HEK293 (cell line): ENCODE results near the gene IGF1R.

Source experiments
- CTCF ChIA-PET: fragments of 350-600 bp; formaldehyde crosslinking; extraction: SDS; loops from one replicate; lab custom pipeline; 2021; ENCODE audit warnings: antibody characterized with exemption; lab: Yijun Ruan, JAX
- POLR2A ChIA-PET: fragments of 300-600 bp; formaldehyde crosslinking; extraction: SDS; loops from one replicate; lab custom pipeline; 2020; ENCODE audit warnings: antibody characterized with exemption, inconsistent platforms; lab: Yijun Ruan, JAX
- H3K27ac ChIP-seq: fragments of 200-500 bp; sonication (Bioruptor generic); 2 replicates; pipeline ENCODE4 v1.5.1; 2014; ENCODE audit warnings: low read depth, low read length, control low read depth, inconsistent platforms; ENCODE audit errors: extremely low read depth
- H3K36me3 ChIP-seq, 2 experiments: fragments of 200-500 bp in 1 of 2; sonication (Bioruptor generic) in 1 of 2; 1 replicate in 1 of 2; 2 replicates in 1 of 2; pipeline ENCODE4 v1.5.1; 2014 to 2017; ENCODE audit warnings: inconsistent platforms in 2 of 2, low read length in 2 of 2; ENCODE audit not compliant: control insufficient read depth in 2 of 2, insufficient read depth in 1 of 2
- H3K4me1 ChIP-seq: fragments of 200-500 bp; sonication (Bioruptor generic); 2 replicates; pipeline ENCODE4 v1.5.1; 2014; ENCODE audit warnings: mild to moderate bottlenecking, low read length, inconsistent platforms; ENCODE audit not compliant: control insufficient read depth, insufficient read depth
- H3K4me3 ChIP-seq: 2 replicates; pipeline ENCODE4 v1.5.1; 2011; ENCODE audit warnings: low read depth, mild to moderate bottlenecking, control low read depth, low read length, moderate library complexity
- H3K9me3 ChIP-seq: fragments of 200-500 bp; sonication (Bioruptor generic); 2 replicates; pipeline ENCODE4 v1.5.1; 2014; ENCODE audit warnings: low read depth, low read length, inconsistent platforms; ENCODE audit not compliant: control insufficient read depth, insufficient read depth
- EGR2 ChIP-seq: fragments of 450-650 bp; formaldehyde crosslinking; IDR thresholded peaks from 2 replicates; pipeline ENCODE4 v1.5.1; 2016; ENCODE audit warnings: low read depth, missing biosample characterization, missing genetic modification characterization
- GLIS2 ChIP-seq: fragments of 450-650 bp; formaldehyde crosslinking; IDR thresholded peaks from 2 replicates; pipeline ENCODE4 v1.5.1; 2016; ENCODE audit warnings: missing biosample characterization, missing genetic modification characterization
- HOXA7 ChIP-seq: sonication (generic); formaldehyde crosslinking; IDR thresholded peaks from 2 replicates; pipeline ENCODE4 v1.8.1; 2022; ENCODE audit warnings: missing genetic modification reagents, borderline replicate concordance
- HOXD13 ChIP-seq: sonication (generic); formaldehyde crosslinking; IDR thresholded peaks from 2 replicates; pipeline ENCODE4 v1.8.0; 2022; ENCODE audit warnings: missing genetic modification reagents, borderline replicate concordance
- KLF10 ChIP-seq: fragments of 450-650 bp; IDR thresholded peaks from 2 replicates; pipeline ENCODE4 v1.5.1; 2018; ENCODE audit warnings: missing biosample characterization, mild to moderate bottlenecking, missing genetic modification characterization
- PRDM6 ChIP-seq: fragments of 450-650 bp; formaldehyde crosslinking; IDR thresholded peaks from 2 replicates; pipeline ENCODE4 v1.5.1; 2017; ENCODE audit warnings: missing biosample characterization, missing genetic modification characterization
- SCRT1 ChIP-seq: fragments of 450-650 bp; formaldehyde crosslinking; IDR thresholded peaks from 2 replicates; pipeline ENCODE4 v1.5.1; 2016; ENCODE audit warnings: missing biosample characterization, missing genetic modification characterization, borderline replicate concordance
- SCRT2 ChIP-seq: fragments of 450-650 bp; formaldehyde crosslinking; IDR thresholded peaks from 2 replicates; pipeline ENCODE4 v1.5.1; 2016; ENCODE audit warnings: missing biosample characterization, missing genetic modification characterization
- SP3 ChIP-seq: fragments of 450-650 bp; formaldehyde crosslinking; IDR thresholded peaks from 2 replicates; pipeline ENCODE4 v1.5.1; 2016; ENCODE audit warnings: missing biosample characterization, missing genetic modification characterization
- TCF7L2 ChIP-seq: IDR thresholded peaks from 2 replicates; pipeline ENCODE4 v1.6.1; 2011; ENCODE audit warnings: low read depth, mild to moderate bottlenecking, inconsistent platforms, low read length, moderate library complexity, borderline replicate concordance
- ZBTB8A ChIP-seq: fragments of 450-650 bp; formaldehyde crosslinking; IDR thresholded peaks from 2 replicates; pipeline ENCODE4 v1.5.1; 2016; ENCODE audit warnings: missing biosample characterization, missing genetic modification characterization
- ZNF146 ChIP-seq: fragments of 450-650 bp; formaldehyde crosslinking; IDR thresholded peaks from 2 replicates; pipeline ENCODE4 v1.5.1; 2016; ENCODE audit warnings: missing biosample characterization, missing genetic modification characterization
- ZNF155 ChIP-seq: fragments of 450-650 bp; formaldehyde crosslinking; IDR thresholded peaks from 2 replicates; pipeline ENCODE4 v1.5.1; 2016; ENCODE audit warnings: missing biosample characterization, missing genetic modification characterization
- ZNF266 ChIP-seq: fragments of 450-650 bp; formaldehyde crosslinking; IDR thresholded peaks from 2 replicates; pipeline ENCODE4 v1.5.1; 2016; ENCODE audit warnings: missing biosample characterization, missing genetic modification characterization, low read depth
- ZNF354C ChIP-seq: fragments of 450-650 bp; formaldehyde crosslinking; IDR thresholded peaks from 2 replicates; pipeline ENCODE4 v1.5.1; 2016; ENCODE audit warnings: missing biosample characterization, missing genetic modification characterization, low read depth, borderline replicate concordance
- ZNF366 ChIP-seq: fragments of 450-650 bp; formaldehyde crosslinking; conservative IDR thresholded peaks from 2 replicates; pipeline ENCODE4 v1.5.1; 2016; ENCODE audit warnings: missing biosample characterization, missing genetic modification characterization
- ZNF404 ChIP-seq: fragments of 450-650 bp; formaldehyde crosslinking; IDR thresholded peaks from 2 replicates; pipeline ENCODE4 v1.5.1; 2017; ENCODE audit warnings: missing biosample characterization, missing genetic modification characterization
- ZNF423 ChIP-seq: fragments of 450-650 bp; formaldehyde crosslinking; IDR thresholded peaks from 2 replicates; pipeline ENCODE4 v1.5.1; 2016; ENCODE audit warnings: missing biosample characterization, missing genetic modification characterization
- ZNF501 ChIP-seq: fragments of 450-650 bp; formaldehyde crosslinking; IDR thresholded peaks from 2 replicates; pipeline ENCODE4 v1.5.1; 2016; ENCODE audit warnings: missing biosample characterization, missing genetic modification characterization
- ZNF530 ChIP-seq: fragments of 450-650 bp; formaldehyde crosslinking; IDR thresholded peaks from 2 replicates; pipeline ENCODE4 v1.5.1; 2016; ENCODE audit warnings: low read depth, missing biosample characterization, missing genetic modification characterization
- ZNF548 ChIP-seq: fragments of 450-650 bp; formaldehyde crosslinking; IDR thresholded peaks from 2 replicates; pipeline ENCODE4 v1.5.1; 2016; ENCODE audit warnings: missing biosample characterization, missing genetic modification characterization
- ZNF555 ChIP-seq: fragments of 450-650 bp; formaldehyde crosslinking; conservative IDR thresholded peaks from 2 replicates; pipeline ENCODE4 v1.5.1; 2017; ENCODE audit warnings: missing biosample characterization, mild to moderate bottlenecking, missing genetic modification characterization, inconsistent platforms
- ZNF623 ChIP-seq: fragments of 450-650 bp; formaldehyde crosslinking; IDR thresholded peaks from 2 replicates; pipeline ENCODE4 v1.5.1; 2016; ENCODE audit warnings: missing biosample characterization, missing genetic modification characterization
- ZNF660 ChIP-seq: fragments of 450-650 bp; IDR thresholded peaks from 2 replicates; pipeline ENCODE4 v1.5.1; 2018; ENCODE audit warnings: missing biosample characterization, mild to moderate bottlenecking, missing genetic modification characterization
- ZNF677 ChIP-seq: fragments of 450-650 bp; IDR thresholded peaks from 2 replicates; pipeline ENCODE4 v1.5.0; 2018; ENCODE audit warnings: missing biosample characterization, mild to moderate bottlenecking, missing genetic modification characterization, moderate library complexity
- ZNF777 ChIP-seq: fragments of 450-650 bp; formaldehyde crosslinking; IDR thresholded peaks from 2 replicates; pipeline ENCODE4 v1.5.1; 2017; ENCODE audit warnings: missing biosample characterization, missing genetic modification characterization, borderline replicate concordance
- ZNF791 ChIP-seq: fragments of 450-650 bp; formaldehyde crosslinking; IDR thresholded peaks from 2 replicates; pipeline ENCODE4 v1.5.1; 2016; ENCODE audit warnings: missing biosample characterization, missing genetic modification characterization
- ZNF792 ChIP-seq: fragments of 450-650 bp; formaldehyde crosslinking; IDR thresholded peaks from 2 replicates; pipeline ENCODE4 v1.5.1; 2016; ENCODE audit warnings: missing biosample characterization, missing genetic modification characterization
- ZNF830 ChIP-seq: fragments of 450-650 bp; IDR thresholded peaks from 2 replicates; pipeline ENCODE4 v1.5.0; 2018; ENCODE audit warnings: missing biosample characterization, missing genetic modification characterization, low read depth, mild to moderate bottlenecking, moderate library complexity
- TF ChIP-seq, protein P1 (sequence below): fragments of 450-650 bp; formaldehyde crosslinking; IDR thresholded peaks from 2 replicates; pipeline ENCODE4 v1.5.1; 2016; ENCODE audit warnings: missing biosample characterization, missing genetic modification characterization, borderline replicate concordance

Gene IGF1R

DNA sequence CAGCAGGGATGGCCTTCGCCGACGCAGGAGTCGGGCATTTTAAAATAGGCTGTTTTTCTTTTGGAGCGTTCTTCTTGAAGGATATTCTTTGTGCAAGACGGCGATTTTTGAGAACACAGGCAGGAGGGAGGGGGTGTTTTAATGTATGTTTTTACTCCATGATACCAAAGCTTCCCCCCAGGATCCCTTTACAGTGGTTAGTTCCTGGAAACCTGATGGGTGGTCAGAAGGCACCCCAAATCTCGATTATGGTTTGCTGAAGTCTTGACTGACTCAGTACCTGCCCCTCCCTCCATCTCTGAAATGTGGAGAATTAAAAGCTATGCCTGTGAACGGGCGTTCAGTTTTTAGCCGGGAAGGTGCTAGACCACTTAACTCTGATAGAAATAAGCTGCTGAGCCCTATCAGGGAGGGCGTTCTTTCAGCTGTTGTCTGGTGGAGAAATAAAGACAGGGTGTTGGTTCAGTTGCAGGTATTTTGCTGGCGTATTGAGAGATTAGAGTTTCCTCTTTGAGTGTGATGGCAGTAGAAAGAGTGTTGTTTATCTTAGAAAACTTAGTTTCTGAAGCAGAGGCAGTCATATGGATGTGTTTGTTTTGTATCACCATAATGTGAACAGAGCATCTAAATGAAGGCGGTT, 3.4 kb downstream of the IGF1R start (continued):
- TF ChIP-seq ZNF266 (tag by site-specific recombination) (no peak), ZNF777 (no peak), ZBTB8A (tag by site-specific recombination) (peak; percentile 81), SP3 (no peak), ZNF791 (tag by site-specific recombination) (no peak)

GRCh38 chr15:98653686-98654085, 5.3 kb downstream of the IGF1R start:
- H3K27ac ChIP-seq: no peak overlapping the region
- ChIA-PET POLR2A (no interaction called here), CTCF (interaction anchor here (1.2 to 1.9 kb wide), 2 partner anchors 134 to 211 kb away, joined by 4 to 6 read pairs; no protein-coding TSS in a partner anchor)
- H3K4me3 ChIP-seq: no peak overlapping the region
- H3K9me3 ChIP-seq: no peaks in the 10 kb centered on the region
- TF ChIP-seq ZNF830 (no peak), ZNF660 (tag by site-specific recombination) (no peak), ZNF677 (tag by site-specific recombination) (no peak), GLIS2 (tag by site-specific recombination) (no peak), ZNF792 (peak; percentile 93), ZNF423 (tag by site-specific recombination) (no peak), ZNF146 (tag by site-specific recombination) (no peak), ZNF354C (no peak), ZNF404 (tag by site-specific recombination) (no peak), ZNF501 (tag by site-specific recombination) (no peak), PRDM6 (tag by site-specific recombination) (peak; percentile 54), TCF7L2 (no peak), HOXA7 (CRISPR knock-in tag) (no peak), ZNF155 (tag by site-specific recombination) (no peak), ZNF548 (tag by site-specific recombination) (no peak), ZNF623 (no peak), SCRT2 (tag by site-specific recombination) (peak; percentile 96), ZNF366 (tag by site-specific recombination) (no peak), SCRT1 (tag by site-specific recombination) (0 out of 2 replicates have a peak, but pooled peaks have one; percentile 24), EGR2 (tag by site-specific recombination) (no peak), HOXD13 (CRISPR knock-in tag) (no peak), ZNF530 (tag by site-specific recombination) (no peak), KLF10 (tag by site-specific recombination) (no peak), ZNF555 (tag by site-specific recombination) (no peak)
- TF ChIP-seq, protein P1, sequence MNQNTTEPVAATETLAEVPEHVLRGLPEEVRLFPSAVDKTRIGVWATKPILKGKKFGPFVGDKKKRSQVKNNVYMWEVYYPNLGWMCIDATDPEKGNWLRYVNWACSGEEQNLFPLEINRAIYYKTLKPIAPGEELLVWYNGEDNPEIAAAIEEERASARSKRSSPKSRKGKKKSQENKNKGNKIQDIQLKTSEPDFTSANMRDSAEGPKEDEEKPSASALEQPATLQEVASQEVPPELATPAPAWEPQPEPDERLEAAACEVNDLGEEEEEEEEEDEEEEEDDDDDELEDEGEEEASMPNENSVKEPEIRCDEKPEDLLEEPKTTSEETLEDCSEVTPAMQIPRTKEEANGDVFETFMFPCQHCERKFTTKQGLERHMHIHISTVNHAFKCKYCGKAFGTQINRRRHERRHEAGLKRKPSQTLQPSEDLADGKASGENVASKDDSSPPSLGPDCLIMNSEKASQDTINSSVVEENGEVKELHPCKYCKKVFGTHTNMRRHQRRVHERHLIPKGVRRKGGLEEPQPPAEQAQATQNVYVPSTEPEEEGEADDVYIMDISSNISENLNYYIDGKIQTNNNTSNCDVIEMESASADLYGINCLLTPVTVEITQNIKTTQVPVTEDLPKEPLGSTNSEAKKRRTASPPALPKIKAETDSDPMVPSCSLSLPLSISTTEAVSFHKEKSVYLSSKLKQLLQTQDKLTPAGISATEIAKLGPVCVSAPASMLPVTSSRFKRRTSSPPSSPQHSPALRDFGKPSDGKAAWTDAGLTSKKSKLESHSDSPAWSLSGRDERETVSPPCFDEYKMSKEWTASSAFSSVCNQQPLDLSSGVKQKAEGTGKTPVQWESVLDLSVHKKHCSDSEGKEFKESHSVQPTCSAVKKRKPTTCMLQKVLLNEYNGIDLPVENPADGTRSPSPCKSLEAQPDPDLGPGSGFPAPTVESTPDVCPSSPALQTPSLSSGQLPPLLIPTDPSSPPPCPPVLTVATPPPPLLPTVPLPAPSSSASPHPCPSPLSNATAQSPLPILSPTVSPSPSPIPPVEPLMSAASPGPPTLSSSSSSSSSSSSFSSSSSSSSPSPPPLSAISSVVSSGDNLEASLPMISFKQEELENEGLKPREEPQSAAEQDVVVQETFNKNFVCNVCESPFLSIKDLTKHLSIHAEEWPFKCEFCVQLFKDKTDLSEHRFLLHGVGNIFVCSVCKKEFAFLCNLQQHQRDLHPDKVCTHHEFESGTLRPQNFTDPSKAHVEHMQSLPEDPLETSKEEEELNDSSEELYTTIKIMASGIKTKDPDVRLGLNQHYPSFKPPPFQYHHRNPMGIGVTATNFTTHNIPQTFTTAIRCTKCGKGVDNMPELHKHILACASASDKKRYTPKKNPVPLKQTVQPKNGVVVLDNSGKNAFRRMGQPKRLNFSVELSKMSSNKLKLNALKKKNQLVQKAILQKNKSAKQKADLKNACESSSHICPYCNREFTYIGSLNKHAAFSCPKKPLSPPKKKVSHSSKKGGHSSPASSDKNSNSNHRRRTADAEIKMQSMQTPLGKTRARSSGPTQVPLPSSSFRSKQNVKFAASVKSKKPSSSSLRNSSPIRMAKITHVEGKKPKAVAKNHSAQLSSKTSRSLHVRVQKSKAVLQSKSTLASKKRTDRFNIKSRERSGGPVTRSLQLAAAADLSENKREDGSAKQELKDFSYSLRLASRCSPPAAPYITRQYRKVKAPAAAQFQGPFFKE (tag by site-specific recombination): no peak
- no peaks in the 10 kb centered on the region for H3K36me3 ChIP-seq
- peaks cover 31% of the 10 kb centered on the region for H3K4me1 ChIP-seq
